Transverse colon (tissue), 3 donors: ENCODE results near the gene ARIH2.
A peak's percentile ranks its signal among the peaks of the same experiment; 100 is the strongest.

Experiments used
- CTCF ChIP-seq, 5 experiments: fragments of 200-600 bp in 3 of 5; fragments of 450-650 bp in 2 of 5; sonication (generic) in 3 of 5; IDR thresholded peaks; 1 replicate in 2 of 5; 2 replicates in 3 of 5; pipeline ENCODE4 v1.5.1; 2016 to 2017; ENCODE audit warnings: antibody characterized with exemption in 5 of 5, inconsistent platforms in 3 of 5, mild to moderate bottlenecking in 2 of 5, moderate library complexity in 1 of 5
- POLR2A ChIP-seq: fragments of 450-650 bp; IDR thresholded peaks from one replicate; pipeline ENCODE4 v1.6.1; 2016; ENCODE audit warnings: antibody characterized with exemption, mild to moderate bottlenecking, moderate library complexity

GRCh38 chr3:49017229-49017970, 98.8 kb downstream of the ARIH2 start:
- TF ChIP-seq CTCF (IDR thresholded peaks at IDR 0.05), result no peak
- peak; percentile 64 for TF ChIP-seq POLR2A
